Stimulated activated CD4-positive, alpha-beta T cell treated with anti-CD3 and anti-CD28 coated beads, Interleukin-4, amount 100 ng/mL, for 1 hour (primary cell): ENCODE results near the gene PHACTR2.
A peak's percentile ranks its signal among the peaks of the same experiment; 100 is the strongest.
"Not testable (repeated sequence)": the region's sequence is repeated elsewhere in the genome, so short reads cannot be mapped to it uniquely, and the experiment has no call there.

Experiments
- DNase-seq: peaks from one replicate; pipeline ENCODE4 v3.0.0-alpha.2; 2020

Gene PHACTR2

GRCh38 chr6:143822584-143823024 lies 144.8 kb downstream of the PHACTR2 start:
- no peak for DNase-seq

- DNase-seq = no peak
Measured at GRCh38 chr6:143823548-143823947, 145.8 kb downstream of the PHACTR2 start.

GRCh38 chr6:143828572-143828971 lies 150.8 kb downstream of the PHACTR2 start:
- no peak for DNase-seq

- DNase-seq = no peak
Measured at GRCh38 chr6:143836150-143836549, 158.4 kb downstream of the PHACTR2 start.

GRCh38 chr6:143838395-143838794 lies 160.6 kb downstream of the PHACTR2 start:
- DNase-seq = no peak

- no peak for DNase-seq
Measured at GRCh38 chr6:143839196-143839595, 161.4 kb downstream of the PHACTR2 start.

GRCh38 chr6:143840595-143841265 lies 163.0 kb downstream of the PHACTR2 start:
- no peak for DNase-seq

- DNase-seq = no peak
Measured at GRCh38 chr6:143842461-143842901, 164.7 kb downstream of the PHACTR2 start.

- peak; percentile 91 for DNase-seq
Measured at GRCh38 chr6:143842902-143843676, 165.3 kb downstream of the PHACTR2 start, which contains the start of gene LTV1. LTV1 (plus strand) TSS chr6:143843338; CDS start chr6:143843478, 140 bp downstream.

GRCh38 chr6:143843677-143843999 lies 165.9 kb downstream of the PHACTR2 start:
- DNase-seq = no peak

- DNase-seq = no peak
Measured at GRCh38 chr6:143844006-143844405, 166.2 kb downstream of the PHACTR2 start.

- no peak for DNase-seq
Measured at GRCh38 chr6:143845033-143845432, 167.3 kb downstream of the PHACTR2 start.

GRCh38 chr6:143851706-143852105 lies 173.9 kb downstream of the PHACTR2 start:
- not testable (repeated sequence) for DNase-seq

- not testable (repeated sequence) for DNase-seq
Measured at GRCh38 chr6:143855057-143855456, 177.3 kb downstream of the PHACTR2 start.

GRCh38 chr6:143856762-143857161 lies 179.0 kb downstream of the PHACTR2 start:
- not testable (repeated sequence) for DNase-seq

- DNase-seq = no peak
Measured at GRCh38 chr6:143857651-143858050, 179.9 kb downstream of the PHACTR2 start.

- no peak for DNase-seq
Measured at GRCh38 chr6:143859891-143860660, 182.3 kb downstream of the PHACTR2 start.

GRCh38 chr6:143863771-143864170 lies 186.0 kb downstream of the PHACTR2 start:
- no peak for DNase-seq

GRCh38 chr6:143864234-143864633 lies 186.5 kb downstream of the PHACTR2 start, which contains the start of gene ZC2HC1B:
ZC2HC1B (plus strand) TSS chr6:143864474; CDS start chr6:143864540, 66 bp downstream.
- no peak for DNase-seq

- no peak for DNase-seq
Measured at GRCh38 chr6:143867236-143867635, 189.5 kb downstream of the PHACTR2 start.

- DNase-seq = not testable (repeated sequence)
Measured at GRCh38 chr6:143868808-143869207, 191.0 kb downstream of the PHACTR2 start.

GRCh38 chr6:143871202-143871730 lies 193.5 kb downstream of the PHACTR2 start:
- DNase-seq = not testable (repeated sequence)

- DNase-seq = no peak
Measured at GRCh38 chr6:143872201-143872600, 194.4 kb downstream of the PHACTR2 start.
